ENCODE data around the gene NCSTN.

Gene NCSTN

DNA sequence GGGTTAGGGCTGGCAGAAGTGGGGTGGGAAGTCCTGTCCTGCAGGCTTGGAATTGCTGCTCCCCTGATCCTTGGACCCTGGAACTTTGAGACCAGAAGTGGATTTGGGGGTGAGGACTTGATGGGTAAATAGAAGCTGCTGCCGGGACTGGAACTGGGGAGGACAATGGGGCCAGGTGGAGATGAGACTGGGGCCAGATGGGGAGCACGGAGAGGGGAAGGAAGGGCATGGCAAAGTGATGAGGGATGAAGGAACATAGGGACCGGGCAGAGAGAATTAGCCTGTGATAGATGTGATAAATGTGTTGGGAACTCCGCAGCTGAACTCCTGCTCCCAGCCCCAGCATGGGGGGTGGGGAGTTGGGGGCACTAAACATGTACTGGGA, 24.3 kb downstream of the NCSTN start:
- H4K20me1 ChIP-seq (ENCODE audit: low read depth, low read length): no peaks in the 10 kb centered on the region
- TF ChIP-seq EZH2phosphoT487 (conservative IDR thresholded peaks at IDR 0.05; ENCODE audit: low read length): no peak
- TF ChIP-seq, protein P1, sequence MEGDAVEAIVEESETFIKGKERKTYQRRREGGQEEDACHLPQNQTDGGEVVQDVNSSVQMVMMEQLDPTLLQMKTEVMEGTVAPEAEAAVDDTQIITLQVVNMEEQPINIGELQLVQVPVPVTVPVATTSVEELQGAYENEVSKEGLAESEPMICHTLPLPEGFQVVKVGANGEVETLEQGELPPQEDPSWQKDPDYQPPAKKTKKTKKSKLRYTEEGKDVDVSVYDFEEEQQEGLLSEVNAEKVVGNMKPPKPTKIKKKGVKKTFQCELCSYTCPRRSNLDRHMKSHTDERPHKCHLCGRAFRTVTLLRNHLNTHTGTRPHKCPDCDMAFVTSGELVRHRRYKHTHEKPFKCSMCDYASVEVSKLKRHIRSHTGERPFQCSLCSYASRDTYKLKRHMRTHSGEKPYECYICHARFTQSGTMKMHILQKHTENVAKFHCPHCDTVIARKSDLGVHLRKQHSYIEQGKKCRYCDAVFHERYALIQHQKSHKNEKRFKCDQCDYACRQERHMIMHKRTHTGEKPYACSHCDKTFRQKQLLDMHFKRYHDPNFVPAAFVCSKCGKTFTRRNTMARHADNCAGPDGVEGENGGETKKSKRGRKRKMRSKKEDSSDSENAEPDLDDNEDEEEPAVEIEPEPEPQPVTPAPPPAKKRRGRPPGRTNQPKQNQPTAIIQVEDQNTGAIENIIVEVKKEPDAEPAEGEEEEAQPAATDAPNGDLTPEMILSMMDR (IDR thresholded peaks at IDR 0.05; ENCODE audit: insufficient read depth, low read length, poor library complexity, severe bottlenecking): no peak
- no peaks in the 10 kb centered on the region for H3K27me3 ChIP-seq (ENCODE audit: low read length)
- H3K27ac ChIP-seq (ENCODE audit: low read depth, low read length): no peak overlapping the region
- H3K9me3 ChIP-seq (ENCODE audit: insufficient read depth, low read length): no peaks in the 10 kb centered on the region
- H3K9ac ChIP-seq (ENCODE audit: low read length): no peak overlapping the region
- 0 out of 2 replicates have a peak, but pooled peaks cover 7% of the 10 kb centered on the region for H3F3A ChIP-seq (ENCODE audit: insufficient read depth)
- H3K79me2 ChIP-seq (ENCODE audit: insufficient read depth, low read length): no peaks in the 10 kb centered on the region
- no peak overlapping the region for H2AFZ ChIP-seq (ENCODE audit: low read depth, low read length, severe bottlenecking)
- no peak overlapping the region for H3K4me3 ChIP-seq (ENCODE audit: insufficient read depth, low read length, poor library complexity, severe bottlenecking)
- no peaks in the 10 kb centered on the region for H3K36me3 ChIP-seq (ENCODE audit: low read length)
- no peaks in the 10 kb centered on the region for H3K9me2 ChIP-seq (replicated peaks; ENCODE audit: insufficient read depth, low read length)
- H3K4me2 ChIP-seq (ENCODE audit: low read depth, low read length, poor library complexity, severe bottlenecking): no peak overlapping the region

DNA sequence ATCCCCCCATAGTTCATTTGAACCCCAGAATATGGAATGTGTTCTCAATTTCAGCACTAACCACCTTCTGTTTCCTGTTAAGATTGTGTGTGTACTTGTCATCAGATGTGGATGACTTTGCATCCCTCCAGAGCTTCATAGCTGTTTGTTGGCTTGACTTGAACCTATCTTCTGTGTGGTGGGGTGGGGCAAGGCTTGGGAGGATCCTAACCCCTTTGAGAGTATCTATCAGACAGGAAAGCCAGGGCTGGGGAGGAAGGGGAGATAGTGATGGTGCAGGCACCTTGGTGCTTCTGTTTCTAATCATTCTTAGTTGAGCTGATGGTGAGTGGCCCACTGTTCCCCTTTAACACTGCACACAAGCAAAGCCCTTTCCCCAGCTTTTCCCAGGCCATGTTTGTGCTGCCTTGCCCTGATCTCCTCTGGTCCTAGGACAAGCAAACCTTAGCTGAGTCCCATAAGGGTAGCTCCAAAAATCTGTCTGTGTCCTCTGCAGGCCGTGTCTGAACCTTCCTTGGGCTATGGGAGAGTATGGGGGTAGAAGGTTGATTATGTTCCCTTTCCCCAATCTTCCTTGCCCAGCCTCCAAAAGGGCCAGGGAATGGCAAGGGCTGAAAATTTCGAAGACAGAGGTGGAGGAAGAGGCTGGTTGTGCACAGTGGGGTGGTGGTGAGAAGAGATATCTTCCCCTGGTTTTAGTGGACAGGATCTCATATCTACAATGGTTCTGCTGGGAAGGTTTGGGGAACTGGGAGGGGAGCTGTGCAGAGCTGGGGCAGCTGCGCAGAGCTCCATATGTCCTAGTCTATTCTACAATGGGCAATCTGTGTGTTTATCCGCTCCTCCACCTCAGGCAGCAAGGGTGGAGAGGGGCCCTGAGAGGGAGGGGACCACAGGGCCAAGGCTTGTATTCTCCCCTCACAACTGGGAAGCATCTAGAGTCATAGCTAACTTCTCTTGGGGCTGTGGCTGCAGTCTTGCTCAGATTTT, 25.0 kb downstream of the NCSTN start:
- no peaks in the 10 kb centered on the region for H3K9me2 ChIP-seq (replicated peaks; ENCODE audit: insufficient read depth, low read length)
- no peak overlapping the region for H3K4me2 ChIP-seq (ENCODE audit: low read depth, low read length, poor library complexity, severe bottlenecking)
- no peaks in the 10 kb centered on the region for H3K79me2 ChIP-seq (ENCODE audit: insufficient read depth, low read length)
- no peaks in the 10 kb centered on the region for H3K36me3 ChIP-seq (ENCODE audit: low read length)
- no peaks in the 10 kb centered on the region for H3K9me3 ChIP-seq (ENCODE audit: insufficient read depth, low read length)
- no peaks in the 10 kb centered on the region for H4K20me1 ChIP-seq (ENCODE audit: low read depth, low read length)
- no peaks in the 10 kb centered on the region for H3K27me3 ChIP-seq (ENCODE audit: low read length)
- no peak overlapping the region for H3K9ac ChIP-seq (ENCODE audit: low read length)
- TF ChIP-seq, protein P1 (IDR thresholded peaks at IDR 0.05; ENCODE audit: insufficient read depth, low read length, poor library complexity, severe bottlenecking): no peak
- TF ChIP-seq EZH2phosphoT487 (conservative IDR thresholded peaks at IDR 0.05; ENCODE audit: low read length): no peak
- H2AFZ ChIP-seq (ENCODE audit: low read depth, low read length, severe bottlenecking): no peak overlapping the region
- H3K4me3 ChIP-seq (ENCODE audit: insufficient read depth, low read length, poor library complexity, severe bottlenecking): no peak overlapping the region
- 0 out of 2 replicates have a peak, but pooled peaks cover 7% of the 10 kb centered on the region for H3F3A ChIP-seq (ENCODE audit: insufficient read depth)
- H3K27ac ChIP-seq (ENCODE audit: low read depth, low read length): no peak overlapping the region

DNA sequence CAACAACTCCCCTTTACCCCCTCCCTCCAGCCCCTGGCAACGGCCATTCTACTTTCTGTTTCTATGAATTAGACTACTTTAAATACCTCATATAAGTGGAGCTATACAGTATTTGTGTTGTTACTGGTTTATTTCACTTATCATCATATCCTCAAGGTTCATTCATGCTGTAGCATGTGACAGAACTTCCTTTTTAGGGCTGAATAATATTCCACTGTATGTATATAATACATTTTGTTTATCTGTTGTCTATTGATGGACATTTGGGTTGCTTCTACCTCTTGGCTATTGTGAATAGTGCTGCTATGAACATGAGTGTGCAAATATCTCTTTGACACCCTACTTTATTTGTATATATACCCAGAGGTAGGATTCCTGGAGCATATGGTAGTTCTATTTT, 25.9 kb downstream of the NCSTN start:
- Histone ChIP-seq H3K27me3 (ENCODE audit: low read length) (no peaks in the 10 kb centered on the region), H3K4me2 (ENCODE audit: low read depth, low read length, poor library complexity, severe bottlenecking) (no peak overlapping the region), H3K9me2 (replicated peaks; ENCODE audit: insufficient read depth, low read length) (no peaks in the 10 kb centered on the region), H2AFZ (ENCODE audit: low read depth, low read length, severe bottlenecking) (no peak overlapping the region), H3K4me3 (ENCODE audit: insufficient read depth, low read length, poor library complexity, severe bottlenecking) (no peak overlapping the region), H3F3A (ENCODE audit: insufficient read depth) (no peaks in the 10 kb centered on the region), H3K9ac (ENCODE audit: low read length) (no peak overlapping the region), H3K27ac (ENCODE audit: low read depth, low read length) (no peak overlapping the region), H3K79me2 (ENCODE audit: insufficient read depth, low read length) (no peaks in the 10 kb centered on the region), H4K20me1 (ENCODE audit: low read depth, low read length) (no peaks in the 10 kb centered on the region), H3K9me3 (ENCODE audit: insufficient read depth, low read length) (no peaks in the 10 kb centered on the region), H3K36me3 (ENCODE audit: low read length) (no peaks in the 10 kb centered on the region)
- TF ChIP-seq, protein P1 (IDR thresholded peaks at IDR 0.05; ENCODE audit: insufficient read depth, low read length, poor library complexity, severe bottlenecking): no peak
